AG04450 (cell line): ENCODE measurements around the gene PMFBP1. TPM values are rescaled to one million over a fixed set of nuclear protein-coding genes. Genes with fewer than 3 reads are reported as not detected.

Experiments used
- CTCF ChIA-PET: fragments of 300-600, 350-600 bp; formaldehyde crosslinking; extraction: SDS; loops from one replicate; lab custom pipeline; 2022; ENCODE audit warnings: antibody characterized with exemption, inconsistent platforms; lab: Charles Lee
- POLR2A ChIA-PET: fragments of 350-600 bp; formaldehyde crosslinking; extraction: SDS; loops from one replicate; lab custom pipeline; 2021; ENCODE audit warnings: antibody characterized with exemption, inconsistent platforms; lab: Yijun Ruan, JAX
- DNase-seq: peaks from one replicate; pipeline ENCODE4 v3.0.0-alpha.2; 2011; ENCODE audit warnings: low read depth, low spot score
- H3K27ac ChIP-seq: one replicate; pipeline ENCODE4 v1.5.1; 2012; ENCODE audit warnings: low read depth, low read length, control low read depth
- H3K27me3 ChIP-seq: one replicate; pipeline ENCODE4 v1.6.0; 2012; ENCODE audit warnings: low read length; ENCODE audit not compliant: control insufficient read depth, insufficient read depth
- H3K4me3 ChIP-seq: 2 replicates; pipeline ENCODE4 v1.5.1; 2011; ENCODE audit warnings: mild to moderate bottlenecking, low read depth, low read length, control low read depth
- H3K9me3 ChIP-seq: 2 replicates; pipeline ENCODE4 v1.5.1; 2012; ENCODE audit warnings: low read length; ENCODE audit not compliant: control insufficient read depth, insufficient read depth
- CTCF ChIP-seq: IDR thresholded peaks from 2 replicates; pipeline ENCODE4 v1.5.1; 2011; ENCODE audit warnings: low read depth, low read length, control low read depth, inconsistent platforms
- polyA plus RNA-seq: library from polyadenylated mRNA; depleted of rRNA; stranded (reverse); fragments of >200 nt; gene quantifications from 2 replicates; pipeline ENCODE4 v1.2.3, GENCODE V29; 2011

Gene PMFBP1
- polyA plus RNA-seq, 1 experiment, result not detected

- peaks cover 2% of the 10 kb centered on the region for H3K27me3 ChIP-seq
- ChIA-PET CTCF (no interaction called here), POLR2A (no interaction called here)
- no peak for TF ChIP-seq CTCF
- H3K9me3 ChIP-seq, result peaks cover 9% of the 10 kb centered on the region; the same call in 1 of the 2 replicates
- H3K4me3 ChIP-seq, result no peak overlapping the region
- H3K27ac ChIP-seq, result no peak overlapping the region
- DNase-seq, result no peak
These were observed 18.0 kb upstream of the PMFBP1 start for GRCh38 chr16:72189865-72190371.

DNA sequence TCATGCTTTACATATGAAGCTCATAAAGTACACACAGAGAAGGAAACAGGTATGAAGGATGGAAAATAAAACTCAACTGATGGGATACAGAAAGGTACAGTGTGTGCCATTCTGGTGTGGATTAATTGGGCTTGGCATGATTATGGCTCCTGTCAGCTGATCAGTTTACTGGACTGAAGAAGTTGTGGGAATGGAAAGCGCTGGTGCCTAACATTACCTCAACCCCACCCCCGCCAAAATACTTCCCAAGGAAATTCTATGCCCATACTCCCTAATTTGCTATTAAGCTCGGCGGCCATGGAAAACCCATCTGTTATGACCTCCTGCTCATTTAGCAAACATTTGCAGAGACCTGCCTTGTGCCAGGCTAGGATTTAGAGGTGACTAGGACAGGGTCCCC lies 16.6 kb upstream of the PMFBP1 start:
- ChIA-PET CTCF (no interaction called here), POLR2A (no interaction called here)
- Histone ChIP-seq H3K4me3 (no peak overlapping the region), H3K27ac (no peak overlapping the region), H3K9me3 (peaks cover 9% of the 10 kb centered on the region; the same call in 1 of the 2 replicates), H3K27me3 (peaks cover 3% of the 10 kb centered on the region)
- TF ChIP-seq CTCF, result no peak
- no peak for DNase-seq

DNA sequence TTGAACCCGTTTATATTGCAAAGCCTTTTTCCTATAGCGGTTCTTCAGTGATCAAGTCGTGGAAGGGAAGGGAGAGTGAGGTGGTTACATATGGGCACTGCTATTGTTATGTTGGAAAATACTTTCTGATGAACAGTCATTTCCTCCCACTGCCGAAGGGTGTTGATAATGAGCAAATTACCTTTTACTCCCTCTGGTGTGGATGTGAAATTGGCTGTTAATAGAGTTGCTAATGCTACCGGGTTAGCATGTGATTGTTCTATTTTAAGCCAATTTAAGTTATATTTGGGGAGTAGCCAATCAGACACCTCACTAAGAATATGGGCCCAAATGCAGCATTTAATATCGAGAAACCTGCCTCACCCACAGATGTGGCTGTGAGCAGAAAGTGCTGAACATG lies 15.6 kb upstream of the PMFBP1 start:
- POLR2A ChIA-PET, result no interaction called here
- H3K4me3 ChIP-seq, result no peak overlapping the region
- H3K9me3 ChIP-seq, result peaks cover 9% of the 10 kb centered on the region; the same call in 1 of the 2 replicates
- DNase-seq, result no peak
- H3K27ac ChIP-seq, result peak overlapping the region; percentile 11
- peaks cover 3% of the 10 kb centered on the region for H3K27me3 ChIP-seq
- CTCF ChIA-PET, result no interaction called here
- no peak for TF ChIP-seq CTCF

DNA sequence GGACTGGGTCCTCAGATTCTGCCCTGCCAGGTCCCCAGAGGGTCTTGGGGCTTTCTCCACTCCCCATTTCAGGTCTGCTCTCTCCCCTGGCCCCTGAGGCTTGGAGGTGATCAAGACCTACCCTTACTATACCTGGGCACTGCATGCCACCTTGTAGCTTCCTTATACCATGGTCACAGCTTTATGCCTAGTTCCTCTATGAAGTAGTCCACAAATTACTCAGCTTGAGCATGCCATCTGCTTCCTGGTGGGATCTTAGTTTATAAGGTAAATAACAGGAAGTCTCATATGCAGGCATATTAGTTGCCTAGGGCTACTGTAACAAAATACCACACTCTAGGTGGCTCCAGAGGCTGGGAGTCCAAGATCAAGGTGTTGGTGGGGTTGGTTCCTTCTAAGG lies 11.0 kb upstream of the PMFBP1 start:
- no peak for DNase-seq
- POLR2A ChIA-PET, result no interaction called here
- H3K4me3 ChIP-seq, result no peak overlapping the region
- CTCF ChIA-PET, result no interaction called here
- no peak overlapping the region for H3K27ac ChIP-seq
- no peak for TF ChIP-seq CTCF
- peaks cover 3% of the 10 kb centered on the region for H3K27me3 ChIP-seq
- H3K9me3 ChIP-seq, result no peaks in the 10 kb centered on the region

- Histone ChIP-seq H3K27me3 (no peaks in the 10 kb centered on the region), H3K4me3 (no peak overlapping the region), H3K9me3 (no peaks in the 10 kb centered on the region), H3K27ac (no peak overlapping the region)
- POLR2A ChIA-PET, result no interaction called here
- no peak for TF ChIP-seq CTCF
- DNase-seq, result no peak
- CTCF ChIA-PET, result no interaction called here
These were observed 7.4 kb upstream of the PMFBP1 start for GRCh38 chr16:72179204-72179970.
